Measurements from ENCODE around the gene SPRED1. TPM values are rescaled to one million over a fixed set of nuclear protein-coding genes. Genes with fewer than 3 reads are reported as not detected.

SPRED1 gene
- total and polyA plus RNA-seq, 7 experiments from 2014 or later = 0.07 to 2.6 (median 0.95) TPM; not detected in 2

DNA sequence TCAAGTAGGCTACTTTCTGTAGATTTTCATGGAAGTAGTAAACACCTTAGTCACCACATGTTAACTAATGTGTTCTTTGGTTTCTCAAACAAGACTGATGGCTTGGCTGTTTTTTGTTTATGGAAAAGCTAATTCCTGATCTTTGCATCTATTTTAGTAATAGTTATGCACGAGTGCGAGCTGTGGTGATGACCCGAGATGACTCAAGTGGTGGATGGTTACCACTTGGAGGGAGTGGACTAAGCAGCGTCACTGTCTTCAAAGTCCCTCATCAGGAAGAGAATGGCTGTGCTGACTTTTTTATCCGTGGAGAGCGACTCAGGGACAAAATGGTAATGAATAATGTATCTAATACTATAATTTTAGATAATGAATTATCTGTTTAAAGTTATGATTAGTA is 46.6 kb downstream of the SPRED1 start:
- no peak overlapping the region for H3K4me3 ChIP-seq (ENCODE audit: low read length)
- ChIA-PET POLR2A (no interaction called here), CTCF (no interaction called here)
- H3K27ac Mint-ChIP-seq = no peak overlapping the region
- no peak overlapping the region for H3K27ac ChIP-seq (ENCODE audit: low read depth, low read length)
- no peaks in the 10 kb centered on the region for H3K36me3 ChIP-seq (ENCODE audit: control insufficient read depth in 2 of 3, insufficient read depth in 3 of 3, low read length in 3 of 3)
- DNase-seq (no peak), ATAC-seq (no peak)
- H3K27me3 Mint-ChIP-seq = peaks cover 0 to 21% (median 14%) of the 10 kb centered on the region in 5 donors
- intact Hi-C loops (cut with micrococcal nuclease) = no loop called here
- H3K4me1 ChIP-seq (ENCODE audit: control insufficient read depth in 2 of 2, insufficient read depth in 2 of 2, low read length in 2 of 2) = no peaks in the 10 kb centered on the region
- H3K36me3 Mint-ChIP-seq = no peaks in the 10 kb centered on the region
- no peaks in the 10 kb centered on the region for H3K27me3 ChIP-seq (ENCODE audit: control insufficient read depth in 2 of 2, insufficient read depth in 2 of 2, low read length in 2 of 2)
- H3K9me3 Mint-ChIP-seq = peaks cover 0 to 3% (median 0%) of the 10 kb centered on the region in 11 donors
- no peaks in the 10 kb centered on the region for H3K9me3 ChIP-seq (ENCODE audit: control insufficient read depth in 2 of 3, low read length in 3 of 3)
- H3K4me3 Mint-ChIP-seq = no peak overlapping the region
- peaks cover 0 to 3% (median 0%) of the 10 kb centered on the region in 7 donors for H3K4me1 Mint-ChIP-seq

DNA sequence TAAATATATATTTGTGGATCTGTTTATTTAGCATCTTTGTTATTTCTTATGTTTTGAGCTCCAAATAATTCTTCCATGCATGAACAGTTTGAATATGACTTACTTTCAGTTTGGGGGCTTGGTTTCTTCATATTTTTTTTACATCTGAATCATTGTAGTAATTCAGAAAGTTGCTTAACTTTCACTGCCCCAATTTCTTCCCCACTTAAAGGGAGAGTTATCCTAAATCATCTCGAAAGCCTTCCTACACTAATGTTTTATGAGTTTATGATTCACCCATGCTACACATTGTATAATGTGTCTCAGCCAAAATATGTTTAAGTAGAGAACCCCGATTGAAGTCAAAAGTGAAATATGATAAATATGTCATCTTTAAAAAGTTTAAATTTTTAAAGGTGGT is 47.8 kb downstream of the SPRED1 start:
- CTCF ChIA-PET = no interaction called here

DNA sequence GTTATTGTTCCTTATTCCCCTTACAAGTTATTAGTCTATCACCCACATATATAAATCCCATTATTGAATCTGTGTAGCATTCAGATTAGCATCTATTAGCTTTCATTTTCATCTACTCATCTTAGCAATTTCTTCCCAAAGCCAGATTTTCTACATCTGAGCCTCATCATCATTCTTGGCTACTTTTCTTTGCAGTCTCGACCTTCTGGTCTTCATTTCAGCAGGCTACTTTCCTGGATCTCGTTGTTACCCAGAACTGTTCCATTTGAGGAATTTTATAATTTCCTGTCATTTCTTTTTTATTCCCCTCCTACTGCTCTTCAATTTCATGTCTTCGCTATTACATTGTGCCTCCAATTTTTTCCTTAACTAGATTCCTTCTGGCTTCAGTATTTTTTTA is 51.8 kb downstream of the SPRED1 start:
- Histone ChIP-seq H3K27ac (ENCODE audit: low read depth, low read length) (no peak overlapping the region), H3K9me3 (ENCODE audit: control insufficient read depth in 2 of 3, low read length in 3 of 3) (no peaks in the 10 kb centered on the region), H3K27me3 (ENCODE audit: control insufficient read depth in 2 of 2, insufficient read depth in 2 of 2, low read length in 2 of 2) (no peaks in the 10 kb centered on the region), H3K36me3 (ENCODE audit: control insufficient read depth in 2 of 3, insufficient read depth in 3 of 3, low read length in 3 of 3) (no peaks in the 10 kb centered on the region), H3K4me3 (ENCODE audit: low read length) (no peak overlapping the region), H3K4me1 (ENCODE audit: control insufficient read depth in 2 of 2, insufficient read depth in 2 of 2, low read length in 2 of 2) (peaks cover 0 to 17% of the 10 kb centered on the region in 2 donors)
- no peak for DNase-seq
- peaks cover 0 to 8% (median 3%) of the 10 kb centered on the region in 7 donors for H3K4me1 Mint-ChIP-seq
- peaks cover 0 to 3% (median 0%) of the 10 kb centered on the region in 11 donors for H3K9me3 Mint-ChIP-seq
- CTCF ChIA-PET = no interaction called here
- no peak for ATAC-seq
- intact Hi-C loops (cut with micrococcal nuclease) = no loop called here
- H3K36me3 Mint-ChIP-seq = no peaks in the 10 kb centered on the region
- H3K27me3 Mint-ChIP-seq = peaks cover 0 to 17% (median 10%) of the 10 kb centered on the region in 5 donors
- POLR2A ChIA-PET = no interaction called here
- no peak overlapping the region for H3K4me3 Mint-ChIP-seq
- peak overlapping the region in 1 of 9 donors; percentile 3 for H3K27ac Mint-ChIP-seq

More for the DNA sequence above, 47.8 kb downstream of the SPRED1 start:
- intact Hi-C loops (cut with micrococcal nuclease) = no loop called here
- DNase-seq (no peak), ATAC-seq (no peak)
- no peaks in the 10 kb centered on the region for H3K4me1 ChIP-seq (ENCODE audit: control insufficient read depth in 2 of 2, insufficient read depth in 2 of 2, low read length in 2 of 2)
- no peaks in the 10 kb centered on the region for H3K36me3 Mint-ChIP-seq
- peaks cover 0 to 3% (median 0%) of the 10 kb centered on the region in 7 donors for H3K4me1 Mint-ChIP-seq
- peaks cover 0 to 3% (median 0%) of the 10 kb centered on the region in 11 donors for H3K9me3 Mint-ChIP-seq
- no peaks in the 10 kb centered on the region for H3K36me3 ChIP-seq (ENCODE audit: control insufficient read depth in 2 of 3, insufficient read depth in 3 of 3, low read length in 3 of 3)
- no peaks in the 10 kb centered on the region for H3K9me3 ChIP-seq (ENCODE audit: control insufficient read depth in 2 of 3, low read length in 3 of 3)
- peaks cover 0 to 21% (median 14%) of the 10 kb centered on the region in 5 donors for H3K27me3 Mint-ChIP-seq
- H3K27ac Mint-ChIP-seq = no peak overlapping the region
- no peaks in the 10 kb centered on the region for H3K27me3 ChIP-seq (ENCODE audit: control insufficient read depth in 2 of 2, insufficient read depth in 2 of 2, low read length in 2 of 2)
- H3K4me3 Mint-ChIP-seq = no peak overlapping the region
- no peak overlapping the region for H3K4me3 ChIP-seq (ENCODE audit: low read length)
- POLR2A ChIA-PET = no interaction called here
- no peak overlapping the region for H3K27ac ChIP-seq (ENCODE audit: low read depth, low read length)

DNA sequence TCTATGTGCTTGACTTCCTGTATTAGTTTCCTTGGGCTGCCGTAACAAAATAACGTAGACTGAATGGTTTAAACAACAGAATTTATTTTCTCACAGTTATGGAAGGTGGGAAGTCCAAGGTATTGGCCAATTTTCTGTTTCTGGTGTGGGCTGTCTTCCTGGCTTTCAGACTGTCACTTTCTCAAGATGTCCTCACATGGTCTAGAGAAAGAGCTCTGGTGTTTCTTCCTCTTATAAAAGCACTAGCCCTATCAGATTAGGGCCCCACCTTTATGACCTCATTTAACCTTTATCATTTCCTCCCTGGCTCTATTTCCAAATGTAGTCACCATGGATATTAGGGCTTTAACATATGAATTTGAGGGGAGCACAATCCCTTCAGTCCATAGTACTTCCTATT is 54.6 kb downstream of the SPRED1 start:
- ChIA-PET POLR2A (no interaction called here), CTCF (no interaction called here)
- DNase-seq (no peak), ATAC-seq (peak; percentile 29)
- no peak overlapping the region for H3K27ac ChIP-seq (ENCODE audit: low read depth, low read length)
- no peaks in the 10 kb centered on the region for H3K36me3 ChIP-seq (ENCODE audit: control insufficient read depth in 2 of 3, insufficient read depth in 3 of 3, low read length in 3 of 3)
- H3K9me3 ChIP-seq (ENCODE audit: control insufficient read depth in 2 of 3, low read length in 3 of 3) = no peaks in the 10 kb centered on the region
- H3K36me3 Mint-ChIP-seq = no peaks in the 10 kb centered on the region
- H3K27me3 ChIP-seq (ENCODE audit: control insufficient read depth in 2 of 2, insufficient read depth in 2 of 2, low read length in 2 of 2) = no peaks in the 10 kb centered on the region
- intact Hi-C loops (cut with micrococcal nuclease) = no loop called here
- no peak overlapping the region for H3K4me3 ChIP-seq (ENCODE audit: low read length)
- H3K4me3 Mint-ChIP-seq = no peak overlapping the region
- no peak overlapping the region for H3K27ac Mint-ChIP-seq
- peaks cover 0 to 3% (median 0%) of the 10 kb centered on the region in 11 donors for H3K9me3 Mint-ChIP-seq
- H3K4me1 Mint-ChIP-seq = peaks cover 0 to 8% (median 3%) of the 10 kb centered on the region in 7 donors
- H3K4me1 ChIP-seq (ENCODE audit: control insufficient read depth in 2 of 2, insufficient read depth in 2 of 2, low read length in 2 of 2) = peaks cover 0 to 17% of the 10 kb centered on the region in 2 donors
- H3K27me3 Mint-ChIP-seq = peaks cover 6 to 26% (median 10%) of the 10 kb centered on the region in 5 donors

DNA sequence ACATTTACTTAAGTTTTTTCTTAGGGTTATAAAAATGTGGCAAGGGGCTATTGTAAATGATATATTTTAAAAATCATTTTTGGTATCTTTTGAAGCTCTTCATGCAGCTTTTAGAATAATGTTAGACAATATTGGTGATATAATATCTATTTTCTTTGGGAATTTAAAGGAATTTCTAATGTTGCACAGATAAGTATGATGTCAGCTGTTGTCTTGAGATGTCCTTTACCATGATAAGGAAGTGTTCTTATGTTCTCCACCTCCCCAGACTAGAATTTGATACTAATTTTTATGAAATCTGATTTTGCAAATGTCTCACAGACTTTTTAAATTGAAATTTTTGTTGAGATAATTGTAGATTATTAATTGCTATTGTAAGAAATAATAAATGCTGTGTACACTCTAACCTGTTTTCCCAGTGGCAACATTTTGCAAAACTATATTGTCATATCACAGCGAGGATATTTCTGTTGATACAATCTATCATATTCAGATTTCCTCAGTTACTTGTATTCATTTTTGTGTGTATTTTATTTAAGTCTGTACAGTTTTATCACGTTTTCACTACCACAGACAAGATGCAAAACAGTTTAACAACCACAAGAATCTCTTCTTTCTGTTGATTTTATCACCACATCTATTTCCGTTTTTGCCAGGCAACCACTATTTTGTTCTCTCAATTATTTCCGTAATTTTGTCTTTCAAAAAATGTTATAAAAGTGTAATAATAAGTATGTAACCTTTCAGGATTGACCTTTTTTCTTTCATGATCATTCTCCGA is 55.4 kb downstream of the SPRED1 start:
- Histone ChIP-seq H3K9me3 (ENCODE audit: control insufficient read depth in 2 of 3, low read length in 3 of 3) (no peaks in the 10 kb centered on the region), H3K36me3 (ENCODE audit: control insufficient read depth in 2 of 3, insufficient read depth in 3 of 3, low read length in 3 of 3) (no peaks in the 10 kb centered on the region), H3K27me3 (ENCODE audit: control insufficient read depth in 2 of 2, insufficient read depth in 2 of 2, low read length in 2 of 2) (no peaks in the 10 kb centered on the region), H3K4me3 (ENCODE audit: low read length) (no peak overlapping the region), H3K27ac (ENCODE audit: low read depth, low read length) (no peak overlapping the region), H3K4me1 (ENCODE audit: control insufficient read depth in 2 of 2, insufficient read depth in 2 of 2, low read length in 2 of 2) (peaks cover 0 to 17% of the 10 kb centered on the region in 2 donors)
- Mint-ChIP-seq H3K4me3 (no peak overlapping the region), H3K4me1 (peaks cover 0 to 8% (median 3%) of the 10 kb centered on the region in 7 donors), H3K27me3 (peaks cover 6 to 33% (median 6%) of the 10 kb centered on the region in 5 donors), H3K36me3 (no peaks in the 10 kb centered on the region), H3K27ac (no peak overlapping the region), H3K9me3 (no peaks in the 10 kb centered on the region)
- intact Hi-C loops (cut with micrococcal nuclease) = no loop called here
- ChIA-PET CTCF (interaction anchor here (0.7 kb wide), 1 partner anchor 13 kb away, joined by 5 read pairs; no protein-coding TSS in a partner anchor), POLR2A (no interaction called here)
- no peak for DNase-seq
- no peak for ATAC-seq

DNA sequence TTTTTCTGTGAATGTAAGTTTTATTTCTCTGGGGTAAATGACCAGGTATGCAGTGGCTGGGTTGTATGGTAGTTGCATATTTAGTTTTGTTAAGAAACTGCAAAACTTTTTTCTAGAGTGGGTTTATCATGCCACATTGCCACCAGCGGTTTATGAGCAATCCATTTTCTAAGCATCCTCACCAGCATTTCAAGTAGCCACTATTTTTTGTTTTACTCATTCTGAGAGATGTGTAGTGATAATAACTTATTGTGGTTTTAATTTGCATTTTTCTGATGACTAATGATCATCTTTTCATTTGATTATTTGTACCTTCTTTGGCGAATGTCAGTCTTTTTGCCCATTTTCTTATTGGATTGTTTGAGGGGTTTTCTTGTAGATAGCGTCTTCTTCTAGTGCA is 56.2 kb downstream of the SPRED1 start:
- Mint-ChIP-seq H3K36me3 (no peaks in the 10 kb centered on the region), H3K9me3 (no peaks in the 10 kb centered on the region), H3K4me1 (peaks cover 0 to 8% (median 3%) of the 10 kb centered on the region in 7 donors), H3K27me3 (peaks cover 4 to 36% (median 6%) of the 10 kb centered on the region in 5 donors), H3K27ac (no peak overlapping the region), H3K4me3 (no peak overlapping the region)
- Histone ChIP-seq H3K27ac (ENCODE audit: low read depth, low read length) (no peak overlapping the region), H3K27me3 (ENCODE audit: control insufficient read depth in 2 of 2, insufficient read depth in 2 of 2, low read length in 2 of 2) (no peaks in the 10 kb centered on the region), H3K4me1 (ENCODE audit: control insufficient read depth in 2 of 2, insufficient read depth in 2 of 2, low read length in 2 of 2) (peaks cover 0 to 17% of the 10 kb centered on the region in 2 donors), H3K36me3 (ENCODE audit: control insufficient read depth in 2 of 3, insufficient read depth in 3 of 3, low read length in 3 of 3) (no peaks in the 10 kb centered on the region), H3K4me3 (ENCODE audit: low read length) (no peak overlapping the region), H3K9me3 (ENCODE audit: control insufficient read depth in 2 of 3, low read length in 3 of 3) (no peaks in the 10 kb centered on the region)
- ATAC-seq = no peak
- no peak for DNase-seq
- POLR2A ChIA-PET = no interaction called here
- intact Hi-C loops (cut with micrococcal nuclease) = no loop called here
- CTCF ChIA-PET = no interaction called here

DNA sequence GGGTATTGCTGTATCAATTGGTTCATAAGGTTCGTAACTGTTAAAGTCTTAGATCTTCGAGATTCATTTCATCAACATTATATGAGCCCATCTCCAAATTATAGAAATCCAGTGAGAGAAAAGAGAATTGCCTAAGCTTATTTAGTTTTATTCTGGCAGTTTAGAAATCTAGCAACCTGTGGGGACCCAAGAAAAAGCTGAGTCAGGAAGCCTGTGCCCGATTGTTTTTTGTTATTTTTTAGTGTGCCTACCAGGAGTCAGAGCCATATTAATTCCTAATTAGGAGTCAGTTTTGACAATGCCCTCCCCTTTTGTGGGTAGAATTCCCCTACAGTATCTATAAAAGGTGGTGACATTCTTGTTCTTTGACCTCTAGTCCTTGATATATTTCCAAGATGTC is 59.6 kb downstream of the SPRED1 start:
- ChIA-PET POLR2A (no interaction called here), CTCF (no interaction called here)
- DNase-seq (no peak), ATAC-seq (no peak)
- Mint-ChIP-seq H3K9me3 (no peaks in the 10 kb centered on the region), H3K4me3 (no peak overlapping the region), H3K4me1 (peaks cover 0 to 8% (median 3%) of the 10 kb centered on the region in 7 donors), H3K36me3 (no peaks in the 10 kb centered on the region), H3K27me3 (peaks cover 6 to 37% (median 10%) of the 10 kb centered on the region in 5 donors), H3K27ac (no peak overlapping the region)
- H3K36me3 ChIP-seq (ENCODE audit: control insufficient read depth in 2 of 3, insufficient read depth in 3 of 3, low read length in 3 of 3) = no peaks in the 10 kb centered on the region
- no peaks in the 10 kb centered on the region for H3K27me3 ChIP-seq (ENCODE audit: control insufficient read depth in 2 of 2, insufficient read depth in 2 of 2, low read length in 2 of 2)
- H3K4me1 ChIP-seq (ENCODE audit: control insufficient read depth in 2 of 2, insufficient read depth in 2 of 2, low read length in 2 of 2) = peaks cover 0 to 11% of the 10 kb centered on the region in 2 donors
- intact Hi-C loops (cut with micrococcal nuclease) = no loop called here
- H3K27ac ChIP-seq (ENCODE audit: low read depth, low read length) = no peak overlapping the region
- H3K9me3 ChIP-seq (ENCODE audit: control insufficient read depth in 2 of 3, low read length in 3 of 3) = no peaks in the 10 kb centered on the region
- H3K4me3 ChIP-seq (ENCODE audit: low read length) = no peak overlapping the region
